K562 (cell line): ENCODE measurements around the gene NEK5.

Experiments used
- CHD2 ChIP-seq: IDR thresholded peaks from 2 replicates; pipeline ENCODE4 v1.6.1; 2011; ENCODE audit warnings: low read depth, low read length
- GATA2 ChIP-seq: sonication (generic); formaldehyde crosslinking; IDR thresholded peaks from 2 replicates; pipeline ENCODE4 v1.4.0; 2020; ENCODE audit warnings: mild to moderate bottlenecking, missing genetic modification reagents
- LCOR ChIP-seq: sonication (generic); formaldehyde crosslinking; IDR thresholded peaks from 2 replicates; pipeline ENCODE4 v1.8.0; 2022; ENCODE audit warnings: mild to moderate bottlenecking, missing genetic modification reagents
- PML ChIP-seq: IDR thresholded peaks from 2 replicates; pipeline ENCODE4 v1.6.1; 2012; ENCODE audit warnings: low read length, inconsistent platforms
- TBL1XR1 ChIP-seq, 2 experiments: IDR thresholded peaks; 2 replicates each; pipeline ENCODE4 v1.6.1; 2012; ENCODE audit warnings: improper control_type of control experiment in 2 of 2, low read length in 2 of 2, mild to moderate bottlenecking in 1 of 2
- ZNF274 ChIP-seq: IDR thresholded peaks from 2 replicates; pipeline ENCODE4 v1.6.1; 2011; ENCODE audit warnings: low read depth, mild to moderate bottlenecking, low read length, moderate library complexity, borderline replicate concordance

DNA sequence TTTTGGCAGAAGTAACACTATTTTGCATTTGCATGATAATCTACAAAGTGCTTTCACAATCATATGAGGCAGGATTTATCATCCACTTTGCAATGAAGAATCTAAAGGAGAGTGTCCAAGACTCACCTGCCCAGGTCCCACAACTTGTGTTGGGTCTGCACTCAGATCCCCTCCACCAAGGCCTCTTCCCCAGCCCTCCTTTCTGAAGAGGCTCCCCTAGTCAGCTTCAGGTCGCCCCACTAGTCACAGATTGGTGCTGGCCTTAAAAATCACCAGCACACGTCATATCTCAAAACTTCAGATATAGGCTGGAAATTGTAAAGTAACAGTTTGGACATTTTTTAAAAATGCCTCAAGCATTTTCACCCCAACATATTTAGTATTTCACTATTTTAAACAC, 135.2 kb downstream of the NEK5 start:
- no peak for TF ChIP-seq TBL1XR1 (IDR thresholded peaks at IDR 0.05; ENCODE audit: low read length in 2 of 2)
- no peak for TF ChIP-seq CHD2
- TF ChIP-seq PML = no peak
- TF ChIP-seq ZNF274 = no peak
- no peak for TF ChIP-seq GATA2
- no peak for TF ChIP-seq LCOR (CRISPR knock-in tag)
